ENCODE measurements around the gene U2AF1L4.

Gene U2AF1L4

GRCh38 chr19:35717665-35718344, 27.4 kb downstream of the U2AF1L4 start, which contains the start of gene KMT2B:
TSS of gene KMT2B (plus strand) at chr19:35718003. CDS start at chr19:35718019, 16 bp downstream.
- H3K9ac ChIP-seq (ENCODE audit: low read depth in 1 of 2, low read length in 2 of 2), result peak within 1 kb of the TSS; percentile 83 to 96
- peaks cover 10 to 20% of the 10 kb centered on the region in 2 donors for H3K36me3 ChIP-seq (ENCODE audit: control insufficient read depth in 1 of 2, insufficient read depth in 2 of 2, low read length in 2 of 2)
- H3K9me3 ChIP-seq (ENCODE audit: control insufficient read depth in 1 of 2, low read length in 2 of 2), result no peaks in the 10 kb centered on the region
- H3K4me3 ChIP-seq (ENCODE audit: low read depth in 1 of 2, low read length in 2 of 2), result peak within 1 kb of the TSS; percentile 87 to 93
- peak within 1 kb of the TSS; percentile 75 for H3K27ac ChIP-seq (ENCODE audit: low read depth, low read length)
- peaks cover 0 to 3% of the 10 kb centered on the region in 2 donors for H3K27me3 ChIP-seq (ENCODE audit: control insufficient read depth in 1 of 2, insufficient read depth in 2 of 2, low read length in 2 of 2)
- H3K4me1 ChIP-seq (ENCODE audit: control insufficient read depth in 1 of 2, insufficient read depth in 2 of 2, low read length in 2 of 2), result peaks cover 22 to 30% of the 10 kb centered on the region in 2 donors

- H3K36me3 ChIP-seq (ENCODE audit: control insufficient read depth in 1 of 2, insufficient read depth in 2 of 2, low read length in 2 of 2), result peaks cover 5 to 13% of the 10 kb centered on the region in 2 donors
- H3K27me3 ChIP-seq (ENCODE audit: control insufficient read depth in 1 of 2, insufficient read depth in 2 of 2, low read length in 2 of 2), result peaks cover 0 to 3% of the 10 kb centered on the region in 2 donors
- H3K4me1 ChIP-seq (ENCODE audit: control insufficient read depth in 1 of 2, insufficient read depth in 2 of 2, low read length in 2 of 2), result peaks cover 27 to 30% of the 10 kb centered on the region in 2 donors
- H3K9me3 ChIP-seq (ENCODE audit: control insufficient read depth in 1 of 2, low read length in 2 of 2), result no peaks in the 10 kb centered on the region
- peak overlapping the region; percentile 87 to 89 for H3K4me3 ChIP-seq (ENCODE audit: low read depth in 1 of 2, low read length in 2 of 2)
- peak overlapping the region; percentile 83 to 96 for H3K9ac ChIP-seq (ENCODE audit: low read depth in 1 of 2, low read length in 2 of 2)
- H3K27ac ChIP-seq (ENCODE audit: low read depth, low read length), result peak overlapping the region; percentile 75
These were observed 28.2 kb downstream of the U2AF1L4 start for GRCh38 chr19:35716801-35717664.

GRCh38 chr19:35715981-35716800, 29.0 kb downstream of the U2AF1L4 start:
- peaks cover 0 to 6% of the 10 kb centered on the region in 2 donors for H3K36me3 ChIP-seq (ENCODE audit: control insufficient read depth in 1 of 2, insufficient read depth in 2 of 2, low read length in 2 of 2)
- H3K9me3 ChIP-seq (ENCODE audit: control insufficient read depth in 1 of 2, low read length in 2 of 2), result no peaks in the 10 kb centered on the region
- H3K4me3 ChIP-seq (ENCODE audit: low read depth in 1 of 2, low read length in 2 of 2), result peak overlapping the region; percentile 87 to 89
- H3K27ac ChIP-seq (ENCODE audit: low read depth, low read length), result peak overlapping the region; percentile 74
- peak overlapping the region; percentile 83 to 96 for H3K9ac ChIP-seq (ENCODE audit: low read depth in 1 of 2, low read length in 2 of 2)
- peaks cover 27 to 30% of the 10 kb centered on the region in 2 donors for H3K4me1 ChIP-seq (ENCODE audit: control insufficient read depth in 1 of 2, insufficient read depth in 2 of 2, low read length in 2 of 2)
- H3K27me3 ChIP-seq (ENCODE audit: control insufficient read depth in 1 of 2, insufficient read depth in 2 of 2, low read length in 2 of 2), result peaks cover 0 to 3% of the 10 kb centered on the region in 2 donors

GRCh38 chr19:35715355-35715809, 29.8 kb downstream of the U2AF1L4 start:
- Histone ChIP-seq H3K4me3 (ENCODE audit: low read depth in 1 of 2, low read length in 2 of 2) (peak overlapping the region in 1 of 2 donors; percentile 89), H3K27me3 (ENCODE audit: control insufficient read depth in 1 of 2, insufficient read depth in 2 of 2, low read length in 2 of 2) (peaks cover 0 to 10% of the 10 kb centered on the region in 2 donors), H3K4me1 (ENCODE audit: control insufficient read depth in 1 of 2, insufficient read depth in 2 of 2, low read length in 2 of 2) (peaks cover 27 to 30% of the 10 kb centered on the region in 2 donors), H3K36me3 (ENCODE audit: control insufficient read depth in 1 of 2, insufficient read depth in 2 of 2, low read length in 2 of 2) (peaks cover 0 to 4% of the 10 kb centered on the region in 2 donors), H3K9me3 (ENCODE audit: control insufficient read depth in 1 of 2, low read length in 2 of 2) (no peaks in the 10 kb centered on the region), H3K27ac (ENCODE audit: low read depth, low read length) (no peak overlapping the region), H3K9ac (ENCODE audit: low read depth in 1 of 2, low read length in 2 of 2) (peak overlapping the region in 1 of 2 donors; percentile 83)

GRCh38 chr19:35714601-35715354, 30.4 kb downstream of the U2AF1L4 start:
- peaks cover 0 to 10% of the 10 kb centered on the region in 2 donors for H3K27me3 ChIP-seq (ENCODE audit: control insufficient read depth in 1 of 2, insufficient read depth in 2 of 2, low read length in 2 of 2)
- no peak overlapping the region for H3K4me3 ChIP-seq (ENCODE audit: low read depth in 1 of 2, low read length in 2 of 2)
- no peaks in the 10 kb centered on the region for H3K36me3 ChIP-seq (ENCODE audit: control insufficient read depth in 1 of 2, insufficient read depth in 2 of 2, low read length in 2 of 2)
- no peak overlapping the region for H3K27ac ChIP-seq (ENCODE audit: low read depth, low read length)
- H3K9ac ChIP-seq (ENCODE audit: low read depth in 1 of 2, low read length in 2 of 2), result peak overlapping the region in 1 of 2 donors; percentile 83
- no peaks in the 10 kb centered on the region for H3K9me3 ChIP-seq (ENCODE audit: control insufficient read depth in 1 of 2, low read length in 2 of 2)
- H3K4me1 ChIP-seq (ENCODE audit: control insufficient read depth in 1 of 2, insufficient read depth in 2 of 2, low read length in 2 of 2), result peaks cover 27 to 30% of the 10 kb centered on the region in 2 donors

GRCh38 chr19:35713904-35714495, 31.2 kb downstream of the U2AF1L4 start:
- Histone ChIP-seq H3K27me3 (ENCODE audit: control insufficient read depth in 1 of 2, insufficient read depth in 2 of 2, low read length in 2 of 2) (peaks cover 0 to 10% of the 10 kb centered on the region in 2 donors), H3K4me3 (ENCODE audit: low read depth in 1 of 2, low read length in 2 of 2) (peak overlapping the region in 1 of 2 donors; percentile 2), H3K27ac (ENCODE audit: low read depth, low read length) (no peak overlapping the region), H3K4me1 (ENCODE audit: control insufficient read depth in 1 of 2, insufficient read depth in 2 of 2, low read length in 2 of 2) (peaks cover 20 to 23% of the 10 kb centered on the region in 2 donors), H3K36me3 (ENCODE audit: control insufficient read depth in 1 of 2, insufficient read depth in 2 of 2, low read length in 2 of 2) (no peaks in the 10 kb centered on the region), H3K9ac (ENCODE audit: low read depth in 1 of 2, low read length in 2 of 2) (no peak overlapping the region), H3K9me3 (ENCODE audit: control insufficient read depth in 1 of 2, low read length in 2 of 2) (no peaks in the 10 kb centered on the region)

GRCh38 chr19:35713506-35713850, 31.7 kb downstream of the U2AF1L4 start:
- Histone ChIP-seq H3K4me3 (ENCODE audit: low read depth in 1 of 2, low read length in 2 of 2) (no peak overlapping the region), H3K27ac (ENCODE audit: low read depth, low read length) (no peak overlapping the region)

GRCh38 chr19:35712567-35713505, 32.4 kb downstream of the U2AF1L4 start:
- Histone ChIP-seq H3K27ac (ENCODE audit: low read depth, low read length) (no peak overlapping the region), H3K36me3 (ENCODE audit: control insufficient read depth in 1 of 2, insufficient read depth in 2 of 2, low read length in 2 of 2) (no peaks in the 10 kb centered on the region), H3K9ac (ENCODE audit: low read depth in 1 of 2, low read length in 2 of 2) (no peak overlapping the region), H3K27me3 (ENCODE audit: control insufficient read depth in 1 of 2, insufficient read depth in 2 of 2, low read length in 2 of 2) (peaks cover 0 to 12% of the 10 kb centered on the region in 2 donors), H3K9me3 (ENCODE audit: control insufficient read depth in 1 of 2, low read length in 2 of 2) (no peaks in the 10 kb centered on the region), H3K4me1 (ENCODE audit: control insufficient read depth in 1 of 2, insufficient read depth in 2 of 2, low read length in 2 of 2) (peaks cover 17% of the 10 kb centered on the region in 2 donors), H3K4me3 (ENCODE audit: low read depth in 1 of 2, low read length in 2 of 2) (no peak overlapping the region)

More at GRCh38 chr19:35713506-35713850, 31.7 kb downstream of the U2AF1L4 start:
- Histone ChIP-seq H3K27me3 (ENCODE audit: control insufficient read depth in 1 of 2, insufficient read depth in 2 of 2, low read length in 2 of 2) (peaks cover 0 to 10% of the 10 kb centered on the region in 2 donors), H3K4me1 (ENCODE audit: control insufficient read depth in 1 of 2, insufficient read depth in 2 of 2, low read length in 2 of 2) (peaks cover 17 to 18% of the 10 kb centered on the region in 2 donors), H3K9ac (ENCODE audit: low read depth in 1 of 2, low read length in 2 of 2) (no peak overlapping the region), H3K36me3 (ENCODE audit: control insufficient read depth in 1 of 2, insufficient read depth in 2 of 2, low read length in 2 of 2) (no peaks in the 10 kb centered on the region), H3K9me3 (ENCODE audit: control insufficient read depth in 1 of 2, low read length in 2 of 2) (no peaks in the 10 kb centered on the region)

Measured in duodenal mucosa (tissue), 2 donors.